C4-2B (cell line): Measurements from ENCODE around the gene PPP1R7.

ENCODE experiments used
- H3K27ac ChIP-seq: fragments of 450-650 bp; 2 replicates; pipeline ENCODE4 v1.5.1; 2017
- ZFX ChIP-seq: fragments of 450-650 bp; IDR thresholded peaks from 2 replicates; pipeline ENCODE4 v1.6.1; 2017
- TF ChIP-seq, protein P1 (sequence below): fragments of 450-650 bp; conservative IDR thresholded peaks from 2 replicates; pipeline ENCODE4 v1.5.1; 2017; ENCODE audit warnings: mild to moderate bottlenecking

PPP1R7 gene

DNA sequence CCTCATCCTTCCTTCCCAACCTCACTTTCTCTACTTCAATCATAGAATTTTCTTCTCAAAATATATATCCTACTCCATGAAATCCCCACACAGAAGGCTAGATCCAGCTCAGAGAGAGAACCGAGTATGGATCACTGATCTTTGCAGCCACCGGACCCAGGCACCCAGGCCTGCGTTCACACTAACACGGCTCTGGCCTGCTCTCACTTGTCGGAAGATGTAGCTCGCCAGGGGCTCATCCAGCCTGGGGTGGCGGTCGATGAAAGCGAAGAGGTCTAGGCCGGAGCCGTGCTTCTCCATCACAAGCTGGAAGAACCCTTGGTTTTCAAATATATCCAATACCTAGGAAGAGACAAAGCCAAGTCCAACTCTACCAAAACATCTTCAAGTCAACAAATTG is 35.4 kb upstream of the PPP1R7 start:
- TF ChIP-seq ZFX, result no peak
- TF ChIP-seq, protein P1, sequence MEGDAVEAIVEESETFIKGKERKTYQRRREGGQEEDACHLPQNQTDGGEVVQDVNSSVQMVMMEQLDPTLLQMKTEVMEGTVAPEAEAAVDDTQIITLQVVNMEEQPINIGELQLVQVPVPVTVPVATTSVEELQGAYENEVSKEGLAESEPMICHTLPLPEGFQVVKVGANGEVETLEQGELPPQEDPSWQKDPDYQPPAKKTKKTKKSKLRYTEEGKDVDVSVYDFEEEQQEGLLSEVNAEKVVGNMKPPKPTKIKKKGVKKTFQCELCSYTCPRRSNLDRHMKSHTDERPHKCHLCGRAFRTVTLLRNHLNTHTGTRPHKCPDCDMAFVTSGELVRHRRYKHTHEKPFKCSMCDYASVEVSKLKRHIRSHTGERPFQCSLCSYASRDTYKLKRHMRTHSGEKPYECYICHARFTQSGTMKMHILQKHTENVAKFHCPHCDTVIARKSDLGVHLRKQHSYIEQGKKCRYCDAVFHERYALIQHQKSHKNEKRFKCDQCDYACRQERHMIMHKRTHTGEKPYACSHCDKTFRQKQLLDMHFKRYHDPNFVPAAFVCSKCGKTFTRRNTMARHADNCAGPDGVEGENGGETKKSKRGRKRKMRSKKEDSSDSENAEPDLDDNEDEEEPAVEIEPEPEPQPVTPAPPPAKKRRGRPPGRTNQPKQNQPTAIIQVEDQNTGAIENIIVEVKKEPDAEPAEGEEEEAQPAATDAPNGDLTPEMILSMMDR, result no peak
- no peak overlapping the region for H3K27ac ChIP-seq

DNA sequence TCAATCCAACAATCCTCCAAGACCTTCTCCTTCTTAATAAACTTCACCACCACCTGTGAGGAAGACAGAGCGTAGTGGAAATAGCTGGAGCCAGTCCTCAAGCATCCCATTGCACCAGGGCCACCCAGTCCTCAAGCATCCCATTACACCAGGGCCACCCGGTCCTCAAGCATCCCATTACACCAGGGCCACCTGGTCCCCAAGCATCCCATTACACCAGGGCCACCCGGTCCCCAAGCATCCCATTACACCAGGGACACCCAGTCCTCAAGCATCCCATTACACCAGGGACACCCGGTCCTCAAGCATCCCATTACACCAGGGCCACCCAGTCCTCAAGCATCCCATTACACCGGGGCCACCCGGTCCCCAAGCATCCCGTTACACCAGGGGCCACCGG is 34.9 kb upstream of the PPP1R7 start:
- no peak for TF ChIP-seq ZFX
- TF ChIP-seq, protein P1, result no peak
- no peak overlapping the region for H3K27ac ChIP-seq

GRCh38 chr2:241116606-241117560 is 33.4 kb upstream of the PPP1R7 start:
- H3K27ac ChIP-seq, result no peak overlapping the region
- no peak for TF ChIP-seq ZFX
- TF ChIP-seq, protein P1, result no peak

GRCh38 chr2:241118737-241119505 is 31.3 kb upstream of the PPP1R7 start:
- TF ChIP-seq, protein P1, result no peak
- no peak for TF ChIP-seq ZFX
- no peak overlapping the region for H3K27ac ChIP-seq

DNA sequence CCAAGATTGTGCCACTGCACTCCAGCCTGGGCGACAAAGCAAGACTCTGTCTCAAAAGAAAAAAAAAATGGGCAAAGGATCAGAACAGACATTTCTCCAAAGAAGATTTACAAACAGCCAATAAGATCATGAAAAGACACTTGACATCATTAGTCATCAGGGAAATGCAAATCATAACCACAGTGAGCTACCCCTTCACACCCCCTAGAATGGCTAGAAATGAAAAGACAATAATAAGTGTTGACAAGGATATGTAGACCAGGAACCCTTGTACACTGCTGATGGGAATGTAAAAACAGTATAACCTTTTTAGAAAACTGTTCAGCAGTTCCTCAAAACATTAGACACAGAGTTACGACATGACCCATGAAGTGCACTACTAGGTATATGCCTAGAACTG is 29.8 kb upstream of the PPP1R7 start:
- no peak overlapping the region for H3K27ac ChIP-seq
- TF ChIP-seq, protein P1, result no peak
- no peak for TF ChIP-seq ZFX

GRCh38 chr2:241121008-241121407 is 29.3 kb upstream of the PPP1R7 start:
- H3K27ac ChIP-seq, result no peak overlapping the region
- TF ChIP-seq ZFX, result no peak
- TF ChIP-seq, protein P1, result no peak
